NB4 (cell line): ENCODE data around the gene RPS6KA2.

Experiments
- DNase-seq: peaks from one replicate; pipeline ENCODE4 v3.0.0; 2010; ENCODE audit warnings: low read depth
- H3K4me3 ChIP-seq: one replicate; pipeline ENCODE4 v1.5.1; 2011; ENCODE audit warnings: mild to moderate bottlenecking, low read depth, low read length, moderate library complexity
- CTCF ChIP-seq: IDR thresholded peaks from one replicate; pipeline ENCODE4 v1.5.1; 2012; ENCODE audit warnings: low read depth, low read length
- MAX ChIP-seq: IDR thresholded peaks from 2 replicates; pipeline ENCODE4 v1.6.1; 2011; ENCODE audit warnings: low read depth, low read length
- MYC ChIP-seq: IDR thresholded peaks from 2 replicates; pipeline ENCODE4 v1.6.1; 2011; ENCODE audit warnings: low read depth, low read length
- POLR2A ChIP-seq: IDR thresholded peaks from 2 replicates; pipeline ENCODE4 v1.6.1; 2011; ENCODE audit warnings: mild to moderate bottlenecking; ENCODE audit not compliant: insufficient read length; ENCODE audit errors: extremely low read depth

The RPS6KA2 gene

GRCh38 chr6:166658792-166659150 lies 31.7 kb upstream of the RPS6KA2 start:
- no peak for TF ChIP-seq CTCF
- no peak for TF ChIP-seq POLR2A
- TF ChIP-seq MAX, result no peak
- no peak for TF ChIP-seq MYC
- H3K4me3 ChIP-seq, result no peak overlapping the region
- DNase-seq, result no peak

- TF ChIP-seq MAX (no peak), POLR2A (no peak), CTCF (no peak), MYC (no peak)
- no peak for DNase-seq
- H3K4me3 ChIP-seq, result no peak overlapping the region
Observed at GRCh38 chr6:166658115-166658791, 31.2 kb upstream of the RPS6KA2 start.

GRCh38 chr6:166657531-166657930 lies 30.5 kb upstream of the RPS6KA2 start:
- DNase-seq, result peak; percentile 25

GRCh38 chr6:166656230-166657151 lies 29.4 kb upstream of the RPS6KA2 start:
- TF ChIP-seq MYC (no peak), CTCF (no peak), POLR2A (no peak), MAX (no peak)
- H3K4me3 ChIP-seq, result no peak overlapping the region
- no peak for DNase-seq

More at GRCh38 chr6:166657531-166657930, 30.5 kb upstream of the RPS6KA2 start:
- no peak for TF ChIP-seq MYC
- TF ChIP-seq MAX, result no peak
- no peak for TF ChIP-seq POLR2A
- TF ChIP-seq CTCF, result no peak
- no peak overlapping the region for H3K4me3 ChIP-seq

- no peak for DNase-seq
- no peak overlapping the region for H3K4me3 ChIP-seq
- TF ChIP-seq POLR2A (no peak), MAX (no peak), CTCF (no peak), MYC (no peak)
Observed at GRCh38 chr6:166655713-166656229, 28.7 kb upstream of the RPS6KA2 start.
